GM19351 (cell line): ENCODE measurements around the gene PRRG2.

Source experiments
- ATAC-seq: cut with Tn5 transposase; IDR thresholded peaks from one replicate; pipeline ENCODE4 v1.9.1; 2021; ENCODE audit warnings: mild to moderate bottlenecking, moderate library complexity; ENCODE audit not compliant: unreplicated experiment

PRRG2 gene

GRCh38 chr19:49556412-49557398 is 24.4 kb upstream of the PRRG2 start:
- ATAC-seq = no peak

- ATAC-seq = no peak
Measured at GRCh38 chr19:49557641-49558325, 23.3 kb upstream of the PRRG2 start.

GRCh38 chr19:49558591-49558990 is 22.5 kb upstream of the PRRG2 start:
- no peak for ATAC-seq

GRCh38 chr19:49559443-49559842 is 21.7 kb upstream of the PRRG2 start:
- ATAC-seq = no peak

- ATAC-seq = no peak
Measured at GRCh38 chr19:49559928-49560327, 21.2 kb upstream of the PRRG2 start.

GRCh38 chr19:49560358-49560900 is 20.7 kb upstream of the PRRG2 start:
- no peak for ATAC-seq

GRCh38 chr19:49564616-49565045 is 16.5 kb upstream of the PRRG2 start:
- ATAC-seq = no peak

- ATAC-seq = no peak
Measured at GRCh38 chr19:49565261-49565660, 15.9 kb upstream of the PRRG2 start.

- ATAC-seq = no peak
Measured at GRCh38 chr19:49566302-49566701, 14.8 kb upstream of the PRRG2 start.

- ATAC-seq = no peak
Measured at GRCh38 chr19:49567861-49568441, 13.2 kb upstream of the PRRG2 start.

GRCh38 chr19:49570138-49570856 is 10.8 kb upstream of the PRRG2 start:
- no peak for ATAC-seq

- ATAC-seq = no peak
Measured at GRCh38 chr19:49570997-49571676, 10.0 kb upstream of the PRRG2 start.

- no peak for ATAC-seq
Measured at GRCh38 chr19:49573009-49573408, 8.1 kb upstream of the PRRG2 start.

GRCh38 chr19:49573425-49573824 is 7.7 kb upstream of the PRRG2 start:
- ATAC-seq = no peak

GRCh38 chr19:49574206-49574755 is 6.8 kb upstream of the PRRG2 start:
- no peak for ATAC-seq

GRCh38 chr19:49579193-49579592 is 1.9 kb upstream of the PRRG2 start:
- no peak for ATAC-seq

GRCh38 chr19:49579947-49580263 is 1.2 kb upstream of the PRRG2 start:
- ATAC-seq = no peak

- ATAC-seq = peak; percentile 88
Measured at GRCh38 chr19:49580264-49581006, 681 bp upstream of the PRRG2 start, which contains the start of gene NOSIP. Gene NOSIP, minus strand, starts transcription at chr19:49580556. Its CDS starts 19,865 bp downstream, at chr19:49560691.

GRCh38 chr19:49583239-49583638 is 2.1 kb downstream of the PRRG2 start:
- ATAC-seq = no peak
